Trophoblast cell (in vitro differentiated cells and primary cell): ENCODE measurements around the gene KLHL11.

ENCODE experiments used
- DNase-seq, 2 donors: peaks; one replicate each; pipeline ENCODE4 v3.0.0-alpha.2; 2016
- H2AFZ ChIP-seq: 2 replicates; pipeline ENCODE4 v1.6.1; 2013; ENCODE audit warnings: low read length, moderate library complexity, mild to moderate bottlenecking; ENCODE audit not compliant: insufficient read depth, poor library complexity
- H2AK5ac ChIP-seq: 2 replicates; pipeline ENCODE4 v1.6.1; 2013; ENCODE audit warnings: mild to moderate bottlenecking, low read length
- H2BK120ac ChIP-seq: 2 replicates; pipeline ENCODE4 v1.6.1; 2013; ENCODE audit warnings: low read length, mild to moderate bottlenecking, moderate library complexity; ENCODE audit not compliant: insufficient read depth, poor library complexity
- H2BK12ac ChIP-seq: 2 replicates; pipeline ENCODE4 v1.6.1; 2013; ENCODE audit warnings: mild to moderate bottlenecking, low read length, moderate library complexity
- H2BK5ac ChIP-seq: 2 replicates; pipeline ENCODE4 v1.6.1; 2013; ENCODE audit warnings: low read length, low read depth, moderate library complexity, mild to moderate bottlenecking; ENCODE audit not compliant: poor library complexity
- H3K14ac ChIP-seq: 2 replicates; pipeline ENCODE4 v1.6.1; 2013; ENCODE audit warnings: mild to moderate bottlenecking, low read length
- H3K18ac ChIP-seq: 2 replicates; pipeline ENCODE4 v1.6.1; 2013; ENCODE audit warnings: mild to moderate bottlenecking, low read length
- H3K23ac ChIP-seq: 2 replicates; pipeline ENCODE4 v1.6.1; 2013; ENCODE audit warnings: low read length
- H3K27ac ChIP-seq: 2 replicates; pipeline ENCODE4 v1.5.1; 2013; ENCODE audit warnings: low read depth, mild to moderate bottlenecking, inconsistent platforms, low read length, moderate library complexity
- H3K27me3 ChIP-seq: 2 replicates; pipeline ENCODE4 v1.6.1; 2013; ENCODE audit warnings: inconsistent platforms, mild to moderate bottlenecking, low read length, moderate library complexity; ENCODE audit not compliant: insufficient read depth
- H3K36me3 ChIP-seq, 2 experiments: 1 replicate in 1 of 2; 2 replicates in 1 of 2; pipeline ENCODE4 v1.6.1; 2013; ENCODE audit warnings: low read length in 2 of 2, mild to moderate bottlenecking in 2 of 2, moderate library complexity in 1 of 2; ENCODE audit not compliant: insufficient read depth in 2 of 2, control insufficient read depth in 1 of 2
- H3K4ac ChIP-seq: 2 replicates; pipeline ENCODE4 v1.6.1; 2013; ENCODE audit warnings: low read depth, mild to moderate bottlenecking, low read length, moderate library complexity
- H3K4me1 ChIP-seq, 2 experiments: 1 replicate in 1 of 2; 2 replicates in 1 of 2; pipeline ENCODE4 v1.6.1; 2013; ENCODE audit warnings: low read length in 2 of 2, mild to moderate bottlenecking in 2 of 2, moderate library complexity in 1 of 2; ENCODE audit not compliant: insufficient read depth in 2 of 2, control insufficient read depth in 1 of 2
- H3K4me2 ChIP-seq: 2 replicates; pipeline ENCODE4 v1.6.1; 2013; ENCODE audit warnings: inconsistent platforms, mild to moderate bottlenecking, low read length, moderate library complexity
- H3K4me3 ChIP-seq: 2 replicates; pipeline ENCODE4 v1.5.1; 2013; ENCODE audit warnings: mild to moderate bottlenecking, low read depth, low read length, inconsistent platforms
- H3K79me1 ChIP-seq: one replicate; pipeline ENCODE4 v1.6.1; 2013; ENCODE audit warnings: low read length
- H3K79me2 ChIP-seq: 2 replicates; pipeline ENCODE4 v1.6.1; 2013; ENCODE audit warnings: low read length, mild to moderate bottlenecking; ENCODE audit not compliant: control insufficient read depth, insufficient read depth, poor library complexity
- H3K9ac ChIP-seq: 2 replicates; pipeline ENCODE4 v1.6.1; 2013; ENCODE audit warnings: mild to moderate bottlenecking, low read length
- H3K9me3 ChIP-seq: 2 replicates; pipeline ENCODE4 v1.6.1; 2013; ENCODE audit warnings: low read depth, mild to moderate bottlenecking, control low read depth, inconsistent platforms, low read length; ENCODE audit not compliant: insufficient read depth
- H4K12ac ChIP-seq: 2 replicates; pipeline ENCODE4 v1.6.1; 2013; ENCODE audit warnings: low read depth, mild to moderate bottlenecking, low read length, moderate library complexity
- H4K8ac ChIP-seq: 2 replicates; pipeline ENCODE4 v1.6.1; 2013; ENCODE audit warnings: low read depth, mild to moderate bottlenecking, low read length, moderate library complexity
- H4K91ac ChIP-seq: one replicate; pipeline ENCODE4 v1.6.1; 2013; ENCODE audit warnings: low read depth, mild to moderate bottlenecking, low read length, moderate library complexity
- WGBS: extraction: QIAGEN DNeasy Blood & Tissue Kit; methylation state at CpG from one replicate; pipeline ENCODE4 v1.1.7; 2013; ENCODE audit warnings: missing lambda C conversion rate; ENCODE audit not compliant: insufficient read length, insufficient coverage; ENCODE audit errors: extremely low coverage; 5-methylcytosine and 5-hydroxymethylcytosine counted together

KLHL11 gene

DNA sequence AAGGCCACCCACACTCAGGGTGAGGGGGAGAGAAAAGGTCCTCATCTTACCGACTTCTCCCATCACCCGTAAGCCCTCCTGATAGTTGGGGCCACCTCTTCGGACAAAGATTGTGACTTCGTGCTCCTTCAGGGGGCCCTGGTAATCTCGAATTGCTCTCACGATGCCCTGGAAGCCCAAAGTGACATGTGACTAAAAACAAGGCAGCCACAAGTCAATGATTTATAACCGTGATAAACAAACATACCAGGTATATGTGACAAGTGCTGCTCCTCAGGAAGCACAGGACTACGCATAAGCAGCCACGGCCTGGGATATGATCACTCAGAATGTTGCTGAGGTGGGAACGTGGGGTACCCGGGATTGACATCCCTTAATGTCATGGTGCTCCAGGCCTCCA, 36.4 kb upstream of the KLHL11 start:
- H3K79me1 ChIP-seq: no peaks in the 10 kb centered on the region
- H3K4ac ChIP-seq: no peak overlapping the region
- no peak for DNase-seq
- no peak overlapping the region for H3K4me3 ChIP-seq
- H4K91ac ChIP-seq: no peak overlapping the region
- no peak overlapping the region for H2AK5ac ChIP-seq
- no peak overlapping the region for H3K9ac ChIP-seq
- H3K36me3 ChIP-seq: peaks cover 81 to 88% of the 10 kb centered on the region in 2 experiments
- H4K8ac ChIP-seq: no peak overlapping the region
- H3K9me3 ChIP-seq: no peaks in the 10 kb centered on the region
- H3K27me3 ChIP-seq: no peaks in the 10 kb centered on the region
- WGBS: no CpG with 5 or more reads among the region's 11 CpGs
- no peaks in the 10 kb centered on the region for H3K79me2 ChIP-seq
- H3K27ac ChIP-seq: no peak overlapping the region
- no peak overlapping the region for H2BK12ac ChIP-seq
- no peak overlapping the region for H3K4me2 ChIP-seq
- no peak overlapping the region for H2AFZ ChIP-seq
- H2BK5ac ChIP-seq: no peak overlapping the region
- H3K23ac ChIP-seq: no peak overlapping the region
- no peak overlapping the region for H3K18ac ChIP-seq
- H4K12ac ChIP-seq: no peak overlapping the region
- no peak overlapping the region for H2BK120ac ChIP-seq
- H3K4me1 ChIP-seq: no peaks in the 10 kb centered on the region
- H3K14ac ChIP-seq: no peak overlapping the region

DNA sequence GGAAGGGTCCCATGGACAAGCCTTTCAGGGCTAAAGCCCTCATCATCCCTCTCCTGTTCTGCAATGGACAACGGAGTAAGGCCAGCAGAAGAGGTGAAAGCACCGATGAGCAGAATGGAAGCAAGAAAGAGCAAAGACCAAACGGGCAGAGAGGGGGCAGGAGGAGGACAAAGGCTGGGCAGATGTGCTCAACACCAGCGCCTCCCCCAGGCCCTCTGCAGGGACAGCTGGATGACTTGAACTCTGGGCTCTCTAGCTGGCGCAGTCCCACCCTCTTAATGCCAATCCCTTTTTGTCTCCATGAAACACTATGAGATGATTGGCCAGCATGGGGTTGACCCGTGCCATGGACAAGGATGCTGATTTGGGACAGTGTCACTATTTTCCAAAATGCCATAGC, 31.5 kb upstream of the KLHL11 start:
- no CpG with 5 or more reads among the region's 6 CpGs for WGBS

DNA sequence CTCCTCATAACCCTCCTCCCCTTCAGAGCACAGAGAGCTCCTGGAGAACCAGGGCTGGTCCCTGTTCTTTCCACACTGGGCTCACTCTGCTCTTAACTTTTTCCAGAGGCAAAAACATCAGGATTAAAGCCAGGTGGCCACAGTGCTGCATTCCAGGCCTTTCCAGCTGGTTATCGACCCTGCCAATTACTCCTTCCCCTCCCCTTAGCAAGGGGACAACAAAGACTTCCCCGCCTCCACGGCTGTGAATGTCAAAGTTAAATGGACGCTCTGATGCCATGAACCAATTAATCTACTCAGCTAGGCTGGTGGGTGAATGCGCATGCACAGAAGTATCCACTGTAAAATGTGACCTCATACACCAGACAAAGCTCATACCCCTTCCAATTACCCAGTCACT, 30.4 kb upstream of the KLHL11 start:
- H3K9me3 ChIP-seq: peaks cover 1% of the 10 kb centered on the region
- H3K27me3 ChIP-seq: no peaks in the 10 kb centered on the region
- no peak overlapping the region for H2AK5ac ChIP-seq
- H3K23ac ChIP-seq: no peak overlapping the region
- peak overlapping the region; percentile 48 for H3K27ac ChIP-seq
- no peaks in the 10 kb centered on the region for H3K79me1 ChIP-seq
- H4K91ac ChIP-seq: no peak overlapping the region
- H3K4me1 ChIP-seq: peaks cover 0 to 13% of the 10 kb centered on the region in 2 experiments
- no peak overlapping the region for H2AFZ ChIP-seq
- DNase-seq: no peak
- H2BK12ac ChIP-seq: no peak overlapping the region
- H3K18ac ChIP-seq: no peak overlapping the region
- no peak overlapping the region for H2BK5ac ChIP-seq
- no peak overlapping the region for H4K8ac ChIP-seq
- no peak overlapping the region for H2BK120ac ChIP-seq
- no peak overlapping the region for H3K14ac ChIP-seq
- peak overlapping the region; percentile 18 for H3K9ac ChIP-seq
- WGBS: no CpG with 5 or more reads among the region's 5 CpGs
- H3K4ac ChIP-seq: no peak overlapping the region
- no peak overlapping the region for H4K12ac ChIP-seq
- H3K4me2 ChIP-seq: peak overlapping the region; percentile 8
- H3K4me3 ChIP-seq: no peak overlapping the region
- H3K36me3 ChIP-seq: peaks cover 82 to 87% of the 10 kb centered on the region in 2 experiments
- H3K79me2 ChIP-seq: no peaks in the 10 kb centered on the region

More for the DNA sequence above, 31.5 kb upstream of the KLHL11 start:
- Histone ChIP-seq H3K9ac (no peak overlapping the region), H3K4ac (no peak overlapping the region), H3K27me3 (no peaks in the 10 kb centered on the region), H3K36me3 (peaks cover 85 to 87% of the 10 kb centered on the region in 2 experiments), H3K27ac (no peak overlapping the region), H3K4me2 (no peak overlapping the region), H4K8ac (no peak overlapping the region), H3K9me3 (peaks cover 1% of the 10 kb centered on the region), H3K23ac (no peak overlapping the region), H2BK5ac (no peak overlapping the region), H2AFZ (no peak overlapping the region), H4K91ac (no peak overlapping the region), H3K79me2 (no peaks in the 10 kb centered on the region), H3K18ac (no peak overlapping the region), H3K79me1 (no peaks in the 10 kb centered on the region), H3K14ac (no peak overlapping the region), H3K4me3 (no peak overlapping the region), H2BK120ac (no peak overlapping the region), H2BK12ac (no peak overlapping the region), H4K12ac (no peak overlapping the region), H2AK5ac (no peak overlapping the region), H3K4me1 (peaks cover 0 to 13% of the 10 kb centered on the region in 2 experiments)
- no peak for DNase-seq

DNA sequence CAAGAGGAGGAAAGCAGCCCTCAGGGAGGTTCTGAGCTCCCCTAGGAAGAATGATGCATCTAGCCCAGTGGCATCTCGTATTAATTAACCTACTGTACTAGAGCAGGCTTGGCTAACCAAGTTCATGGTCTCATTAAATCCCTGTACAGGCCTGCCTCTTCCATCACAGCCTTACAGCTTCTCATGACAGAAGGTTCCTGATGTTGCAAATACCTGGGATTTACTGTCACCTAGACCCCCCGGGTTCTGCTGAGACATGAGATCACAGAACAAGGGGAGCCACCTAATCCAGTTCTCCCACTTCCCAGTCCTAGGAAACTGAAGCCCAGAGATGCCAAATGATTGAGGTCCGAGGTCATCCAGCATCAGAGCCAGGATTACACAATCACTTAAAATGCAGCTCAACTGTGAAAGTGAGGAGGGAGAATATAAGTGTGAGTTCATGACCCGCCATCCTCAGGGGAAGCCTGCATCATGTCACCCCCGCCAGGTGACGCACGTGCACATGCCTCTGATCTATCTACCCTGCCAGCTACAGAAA, 29.6 kb upstream of the KLHL11 start:
- Histone ChIP-seq H3K36me3 (peaks cover 76 to 84% of the 10 kb centered on the region in 2 experiments), H3K4me3 (no peak overlapping the region), H4K91ac (no peak overlapping the region), H4K8ac (no peak overlapping the region), H4K12ac (no peak overlapping the region), H3K27ac (no peak overlapping the region), H3K9me3 (peaks cover 1% of the 10 kb centered on the region), H3K4me2 (peak overlapping the region; percentile 8), H2BK120ac (no peak overlapping the region), H2BK12ac (no peak overlapping the region), H2AFZ (no peak overlapping the region), H3K79me1 (no peaks in the 10 kb centered on the region), H3K27me3 (no peaks in the 10 kb centered on the region), H3K79me2 (no peaks in the 10 kb centered on the region), H3K23ac (no peak overlapping the region), H3K14ac (no peak overlapping the region), H3K9ac (no peak overlapping the region), H2BK5ac (no peak overlapping the region), H3K18ac (no peak overlapping the region), H3K4ac (no peak overlapping the region), H3K4me1 (peaks cover 0 to 13% of the 10 kb centered on the region in 2 experiments), H2AK5ac (no peak overlapping the region)
- DNase-seq: peak; percentile 97 to 98
- no CpG with 5 or more reads among the region's 7 CpGs for WGBS
